Cardiac muscle cell (in vitro differentiated cells and primary cell): Measurements from ENCODE around the gene NUP85. TPM values are rescaled to one million over a fixed set of nuclear protein-coding genes. Genes with fewer than 3 reads are reported as not detected.
A peak's percentile ranks its signal among the peaks of the same experiment; 100 is the strongest.

Experiments used
- DNase-seq, 2 donors: peaks; one replicate each; pipeline versions ENCODE4 v3.0.0 to v3.0.0-alpha.2; 2010 to 2017; ENCODE audit warnings: low read depth in 1 of 2, low spot score in 1 of 2
- H3K27ac ChIP-seq: fragments of 200-600 bp; sonication (generic); 2 replicates; pipeline ENCODE4 v1.5.1; 2016
- H3K27me3 ChIP-seq: fragments of 200-600 bp; sonication (generic); 2 replicates; pipeline ENCODE4 v1.6.0; 2016; ENCODE audit warnings: control low read depth
- H3K36me3 ChIP-seq: fragments of 200-600 bp; sonication (generic); 2 replicates; pipeline ENCODE4 v1.5.1; 2016; ENCODE audit warnings: control low read depth
- H3K4me1 ChIP-seq: fragments of 200-600 bp; sonication (generic); 2 replicates; pipeline ENCODE4 v1.8.1; 2017; ENCODE audit warnings: low read depth, mild to moderate bottlenecking, mixed run types
- H3K4me3 ChIP-seq: fragments of 200-600 bp; sonication (generic); 2 replicates; pipeline ENCODE4 v1.5.1; 2016; ENCODE audit warnings: mild to moderate bottlenecking
- H3K9me3 ChIP-seq: fragments of 200-600 bp; sonication (generic); 2 replicates; pipeline ENCODE4 v1.5.1; 2017; ENCODE audit warnings: low read depth, mild to moderate bottlenecking, control low read depth
- polyA plus RNA-seq: library from polyadenylated mRNA; unstranded; fragments of >200 nt; fragmentation: Nextera tagmentation; extraction: Ambion mirVana; gene quantifications from 2 replicates; pipeline ENCODE4 v1.2.1, GENCODE V29; 2016
- total RNA-seq: library from RNA; depleted of rRNA; stranded (reverse); fragments of >200 nt; gene quantifications from 2 replicates; pipeline ENCODE4 v1.2.3, GENCODE V29; 2016
- TF ChIP-seq, protein P1 (sequence below): IDR thresholded peaks from 2 replicates; pipeline ENCODE4 v1.5.1; 2012; ENCODE audit warnings: low read depth, mild to moderate bottlenecking, low read length

The NUP85 gene
- total and polyA plus RNA-seq, 2 experiments from 2014 or later: 23.4 to 51.9 TPM

DNA sequence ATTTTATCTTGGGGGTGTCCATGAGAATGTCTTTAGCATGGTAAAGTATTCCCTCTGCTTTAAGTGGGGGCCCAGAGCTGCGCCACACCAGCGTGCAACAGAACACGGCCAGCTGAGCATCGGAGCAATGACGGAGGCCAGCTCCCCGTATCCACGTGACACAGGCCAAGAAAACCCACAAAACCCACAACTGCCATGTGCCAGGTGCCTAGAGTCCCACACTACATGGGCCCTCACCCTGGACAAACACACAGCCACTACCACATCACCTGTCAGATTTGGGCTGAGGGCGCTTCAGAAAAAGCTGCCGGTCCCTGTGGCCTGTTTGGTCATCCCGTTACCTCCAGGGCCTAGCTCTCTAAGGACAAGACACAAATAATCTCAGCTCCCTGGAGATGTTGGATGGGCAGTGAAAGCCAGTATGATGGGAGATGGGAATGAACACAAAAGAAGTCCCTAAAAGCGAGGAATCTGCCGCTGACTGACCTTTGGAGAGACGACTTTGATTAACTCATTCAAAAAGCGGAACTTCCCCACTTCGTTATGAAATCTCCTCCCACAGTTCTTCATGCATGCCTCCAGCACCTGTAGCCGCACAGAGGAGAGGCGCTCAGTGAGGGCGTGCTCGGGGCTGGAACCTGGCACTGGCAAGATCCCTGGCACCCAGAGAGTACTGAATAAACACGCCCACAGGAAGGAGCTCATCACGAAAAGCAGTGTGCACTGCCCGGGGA is 38.8 kb downstream of the NUP85 start:
- DNase-seq: no peak
- H3K27ac ChIP-seq: no peak overlapping the region
- no peaks in the 10 kb centered on the region for H3K4me1 ChIP-seq
- no peaks in the 10 kb centered on the region for H3K9me3 ChIP-seq
- TF ChIP-seq, protein P1, sequence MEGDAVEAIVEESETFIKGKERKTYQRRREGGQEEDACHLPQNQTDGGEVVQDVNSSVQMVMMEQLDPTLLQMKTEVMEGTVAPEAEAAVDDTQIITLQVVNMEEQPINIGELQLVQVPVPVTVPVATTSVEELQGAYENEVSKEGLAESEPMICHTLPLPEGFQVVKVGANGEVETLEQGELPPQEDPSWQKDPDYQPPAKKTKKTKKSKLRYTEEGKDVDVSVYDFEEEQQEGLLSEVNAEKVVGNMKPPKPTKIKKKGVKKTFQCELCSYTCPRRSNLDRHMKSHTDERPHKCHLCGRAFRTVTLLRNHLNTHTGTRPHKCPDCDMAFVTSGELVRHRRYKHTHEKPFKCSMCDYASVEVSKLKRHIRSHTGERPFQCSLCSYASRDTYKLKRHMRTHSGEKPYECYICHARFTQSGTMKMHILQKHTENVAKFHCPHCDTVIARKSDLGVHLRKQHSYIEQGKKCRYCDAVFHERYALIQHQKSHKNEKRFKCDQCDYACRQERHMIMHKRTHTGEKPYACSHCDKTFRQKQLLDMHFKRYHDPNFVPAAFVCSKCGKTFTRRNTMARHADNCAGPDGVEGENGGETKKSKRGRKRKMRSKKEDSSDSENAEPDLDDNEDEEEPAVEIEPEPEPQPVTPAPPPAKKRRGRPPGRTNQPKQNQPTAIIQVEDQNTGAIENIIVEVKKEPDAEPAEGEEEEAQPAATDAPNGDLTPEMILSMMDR: no peak
- H3K27me3 ChIP-seq: no peaks in the 10 kb centered on the region
- no peak overlapping the region for H3K4me3 ChIP-seq
- peaks cover 31% of the 10 kb centered on the region for H3K36me3 ChIP-seq

DNA sequence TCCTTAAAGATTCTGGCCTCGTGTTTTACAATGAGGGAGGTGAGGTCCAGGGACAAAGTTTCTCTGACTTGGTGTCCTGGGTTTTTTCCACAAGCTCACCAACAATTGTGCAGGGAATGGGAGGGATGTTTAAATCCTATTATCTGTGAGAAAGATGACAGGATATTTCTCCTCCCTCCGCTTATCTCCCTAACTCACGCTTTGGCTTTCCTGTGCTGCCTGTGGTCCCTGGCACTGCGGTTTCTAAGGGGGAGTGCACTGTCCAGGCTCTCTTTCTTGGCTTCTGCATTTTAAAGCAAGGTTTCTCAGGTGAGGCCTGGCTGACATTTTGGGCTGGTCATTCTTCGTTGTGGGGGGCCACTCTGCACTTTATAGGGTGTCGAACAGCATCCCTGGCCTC is 39.5 kb downstream of the NUP85 start:
- H3K4me1 ChIP-seq: no peaks in the 10 kb centered on the region
- no peak overlapping the region for H3K4me3 ChIP-seq
- DNase-seq: no peak
- H3K9me3 ChIP-seq: no peaks in the 10 kb centered on the region
- H3K27me3 ChIP-seq: no peaks in the 10 kb centered on the region
- no peak overlapping the region for H3K27ac ChIP-seq
- peaks cover 30% of the 10 kb centered on the region for H3K36me3 ChIP-seq
- TF ChIP-seq, protein P1: no peak

DNA sequence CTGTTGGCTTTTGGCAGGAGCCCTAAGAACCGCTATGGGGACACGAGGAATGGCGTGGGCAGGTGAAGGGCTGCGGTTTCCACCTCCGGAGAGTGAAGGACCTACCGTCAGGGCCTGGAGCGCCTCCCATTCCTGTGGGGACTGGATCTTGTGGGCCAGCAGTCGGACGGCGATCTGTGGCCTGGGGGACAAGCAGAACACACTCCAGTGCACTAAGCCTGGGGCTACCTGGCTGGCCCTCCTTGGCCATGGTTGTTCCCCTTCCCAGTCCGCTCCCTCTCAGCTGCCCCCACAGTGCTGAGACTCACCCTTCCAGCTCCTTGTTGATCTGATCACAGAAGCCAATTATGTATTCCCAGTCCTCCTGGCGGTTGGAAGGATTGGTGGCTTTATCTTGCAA is 40.9 kb downstream of the NUP85 start:
- Histone ChIP-seq H3K27me3 (no peaks in the 10 kb centered on the region), H3K4me1 (no peaks in the 10 kb centered on the region), H3K36me3 (peaks cover 27% of the 10 kb centered on the region), H3K4me3 (no peak overlapping the region), H3K9me3 (no peaks in the 10 kb centered on the region), H3K27ac (no peak overlapping the region)
- DNase-seq: no peak
- TF ChIP-seq, protein P1: no peak

DNA sequence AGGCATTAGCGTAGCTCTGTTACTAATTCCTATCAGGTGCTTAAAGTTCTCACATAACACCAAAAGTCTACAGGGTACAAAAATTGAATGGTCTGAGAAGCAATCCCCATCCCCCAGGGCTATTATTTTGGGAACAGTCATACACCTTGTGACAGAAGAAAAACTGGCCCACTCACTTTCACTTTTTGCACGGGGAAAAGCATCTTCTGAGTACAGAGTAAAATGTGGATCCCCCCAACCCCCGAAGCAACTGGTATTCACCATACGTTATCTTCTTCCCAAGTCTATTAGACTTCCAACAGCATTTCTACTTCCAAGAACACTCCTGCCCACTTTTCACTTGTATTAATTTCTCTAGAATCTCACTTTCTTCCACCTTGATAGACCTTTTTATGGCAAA is 44.1 kb downstream of the NUP85 start:
- H3K27ac ChIP-seq: no peak overlapping the region
- peaks cover 13% of the 10 kb centered on the region for H3K36me3 ChIP-seq
- TF ChIP-seq, protein P1: no peak
- no peak overlapping the region for H3K4me3 ChIP-seq
- no peaks in the 10 kb centered on the region for H3K9me3 ChIP-seq
- H3K4me1 ChIP-seq: no peaks in the 10 kb centered on the region
- no peaks in the 10 kb centered on the region for H3K27me3 ChIP-seq
- DNase-seq: no peak

- Histone ChIP-seq H3K9me3 (no peaks in the 10 kb centered on the region), H3K27ac (no peak overlapping the region), H3K4me3 (no peak overlapping the region), H3K27me3 (no peaks in the 10 kb centered on the region), H3K36me3 (peaks cover 8% of the 10 kb centered on the region), H3K4me1 (no peaks in the 10 kb centered on the region)
- TF ChIP-seq, protein P1: no peak
- peak in 1 of 2 donors; percentile 70 for DNase-seq
Measured at GRCh38 chr17:75250009-75250471, 44.6 kb downstream of the NUP85 start.
